ENCODE data around the gene MTCH2.

The MTCH2 gene

GRCh38 chr11:47606731-47607130, 35.6 kb downstream of the MTCH2 start:
- in situ Hi-C loops (cut with MboI; ENCODE audit: low pct_unique_long_range_greater_than_20kb, low sequenced_read_pairs, unreplicated experiment): no loop called here
- no peak for DNase-seq (ENCODE audit: low spot score)
- TF ChIP-seq CTCF (IDR thresholded peaks at IDR 0.05; ENCODE audit: extremely low read depth, insufficient read depth, missing control alignments): no peak

- no peak for TF ChIP-seq CTCF (IDR thresholded peaks at IDR 0.05; ENCODE audit: extremely low read depth, insufficient read depth, missing control alignments)
- DNase-seq (ENCODE audit: low spot score): no peak
- in situ Hi-C loops (cut with MboI; ENCODE audit: low pct_unique_long_range_greater_than_20kb, low sequenced_read_pairs, unreplicated experiment): no loop called here
Measured at GRCh38 chr11:47605921-47606320, 36.4 kb downstream of the MTCH2 start.

- in situ Hi-C loops (cut with MboI; ENCODE audit: low pct_unique_long_range_greater_than_20kb, low sequenced_read_pairs, unreplicated experiment): no loop called here
- no peak for TF ChIP-seq CTCF (IDR thresholded peaks at IDR 0.05; ENCODE audit: extremely low read depth, insufficient read depth, missing control alignments)
Measured at GRCh38 chr11:47603295-47603694, 39.1 kb downstream of the MTCH2 start.

GRCh38 chr11:47599902-47600301, 42.5 kb downstream of the MTCH2 start:
- in situ Hi-C loops (cut with MboI; ENCODE audit: low pct_unique_long_range_greater_than_20kb, low sequenced_read_pairs, unreplicated experiment): no loop called here
- TF ChIP-seq CTCF (IDR thresholded peaks at IDR 0.05; ENCODE audit: extremely low read depth, insufficient read depth, missing control alignments): no peak
- no peak for DNase-seq (ENCODE audit: low spot score)

More at GRCh38 chr11:47603295-47603694, 39.1 kb downstream of the MTCH2 start:
- no peak for DNase-seq (ENCODE audit: low spot score)

GRCh38 chr11:47595967-47596366, 46.4 kb downstream of the MTCH2 start:
- in situ Hi-C loops (cut with MboI; ENCODE audit: low pct_unique_long_range_greater_than_20kb, low sequenced_read_pairs, unreplicated experiment): no loop called here
- DNase-seq (ENCODE audit: low spot score): no peak
- no peak for TF ChIP-seq CTCF (IDR thresholded peaks at IDR 0.05; ENCODE audit: extremely low read depth, insufficient read depth, missing control alignments)

- in situ Hi-C loops (cut with MboI; ENCODE audit: low pct_unique_long_range_greater_than_20kb, low sequenced_read_pairs, unreplicated experiment): no loop called here
- no peak for TF ChIP-seq CTCF (IDR thresholded peaks at IDR 0.05; ENCODE audit: extremely low read depth, insufficient read depth, missing control alignments)
- DNase-seq (ENCODE audit: low spot score): no peak
Measured at GRCh38 chr11:47595029-47595428, 47.3 kb downstream of the MTCH2 start.
